ENCODE results near the gene PRICKLE1.

Gene PRICKLE1

DNA sequence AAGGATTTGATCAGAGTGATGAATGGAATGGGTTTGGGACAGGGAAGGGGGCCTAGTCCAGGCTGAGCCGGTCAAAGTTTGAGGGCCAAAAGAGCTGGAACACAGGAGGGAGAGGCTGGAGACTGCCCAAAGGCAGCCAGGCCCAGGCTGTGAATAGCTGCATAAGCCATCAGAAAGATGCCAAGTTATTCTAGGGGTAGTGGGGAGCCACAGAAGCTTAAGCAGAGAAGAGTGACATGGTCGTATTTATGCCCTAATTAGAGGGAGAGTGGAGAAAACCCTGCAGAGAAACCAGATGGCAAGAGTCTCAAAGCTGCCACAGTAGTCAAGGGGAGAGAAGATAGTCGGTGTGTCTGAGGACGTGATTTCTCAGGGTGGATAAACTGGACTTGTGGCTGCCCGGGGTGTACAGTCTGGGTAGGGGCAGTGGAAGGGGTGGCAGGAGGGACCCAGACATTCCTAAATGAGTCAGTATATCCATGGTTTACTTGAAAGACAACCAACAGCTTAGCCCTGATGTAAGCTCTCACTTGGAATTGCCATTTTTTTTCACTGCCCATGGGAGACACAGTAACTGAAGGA is 99.2 kb downstream of the PRICKLE1 start:
- no peak for DNase-seq (ENCODE audit: low spot score)

DNA sequence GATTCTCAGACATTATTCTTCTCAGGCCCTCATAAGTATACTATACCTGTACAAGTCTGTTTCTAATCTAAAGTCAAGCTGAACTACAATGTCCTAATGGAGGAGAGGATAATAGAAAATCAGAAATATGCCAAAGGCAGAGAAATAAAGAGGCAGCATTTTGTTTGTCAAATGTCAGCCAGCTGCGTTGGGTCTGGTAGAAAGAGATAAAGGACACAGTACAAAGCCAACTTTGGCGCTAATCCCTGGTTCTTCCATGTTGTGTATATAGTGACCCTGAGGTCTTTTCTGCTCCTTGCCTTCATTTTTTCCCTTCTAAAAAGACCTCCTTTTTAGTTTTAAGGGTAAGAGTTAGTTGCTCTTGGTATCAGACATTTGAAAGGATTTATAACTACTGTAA is 103.1 kb downstream of the PRICKLE1 start:
- DNase-seq (ENCODE audit: low spot score), result no peak

DNA sequence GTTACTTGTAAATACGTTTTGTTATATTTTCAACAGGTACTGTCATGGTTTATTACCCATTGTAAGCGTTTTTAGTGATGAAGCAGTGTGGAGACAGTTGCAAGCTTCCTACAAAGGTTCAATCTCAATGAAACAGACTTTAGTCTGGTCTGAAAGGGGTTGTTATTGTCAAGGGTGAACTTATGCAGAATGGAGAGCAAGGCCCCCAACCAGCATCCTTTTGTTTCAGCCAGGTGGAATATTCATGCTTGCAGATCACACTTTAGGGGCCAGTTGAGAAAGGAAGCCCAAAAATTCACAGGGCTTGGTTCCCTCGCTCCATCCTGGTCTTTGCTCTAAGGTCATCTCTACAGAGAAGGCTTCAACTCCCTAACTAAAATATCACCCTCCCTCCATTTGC is 103.7 kb downstream of the PRICKLE1 start:
- no peak for DNase-seq (ENCODE audit: low spot score)

DNA sequence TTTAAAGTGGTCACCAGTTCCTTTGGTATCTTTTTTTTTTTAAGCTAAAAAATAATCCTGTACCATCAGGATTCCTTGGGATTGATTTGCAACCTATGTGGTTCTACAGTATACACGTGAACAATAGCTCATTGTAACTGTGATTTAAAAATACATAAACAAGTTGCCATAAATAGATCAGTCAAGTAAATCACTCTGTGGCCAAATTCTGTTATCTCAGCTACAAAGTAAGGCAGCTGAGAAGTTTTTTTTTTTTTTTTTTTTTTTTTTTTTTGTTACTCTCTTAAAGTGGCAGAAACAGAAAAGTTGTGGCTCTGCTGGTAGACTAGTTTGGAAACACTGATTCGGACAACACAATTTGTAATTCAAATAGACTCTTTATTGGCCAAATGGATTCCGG is 104.5 kb downstream of the PRICKLE1 start:
- DNase-seq (ENCODE audit: low spot score), result no peak

DNA sequence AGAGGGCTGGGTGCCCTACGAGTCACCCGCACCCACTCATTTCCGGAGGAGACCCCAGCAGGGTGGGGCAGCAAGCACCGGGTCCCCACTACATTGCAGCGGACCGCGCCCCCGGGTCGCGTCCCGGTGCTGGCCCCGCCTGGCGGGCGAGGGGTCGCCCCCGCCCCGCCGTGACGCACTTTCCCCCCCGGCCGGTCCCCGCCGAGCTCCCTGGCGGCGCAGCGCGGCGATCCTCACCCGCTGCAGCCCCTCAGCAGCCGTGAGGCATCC is 106.1 kb downstream of the PRICKLE1 start:
- DNase-seq (ENCODE audit: low spot score), result no peak

DNA sequence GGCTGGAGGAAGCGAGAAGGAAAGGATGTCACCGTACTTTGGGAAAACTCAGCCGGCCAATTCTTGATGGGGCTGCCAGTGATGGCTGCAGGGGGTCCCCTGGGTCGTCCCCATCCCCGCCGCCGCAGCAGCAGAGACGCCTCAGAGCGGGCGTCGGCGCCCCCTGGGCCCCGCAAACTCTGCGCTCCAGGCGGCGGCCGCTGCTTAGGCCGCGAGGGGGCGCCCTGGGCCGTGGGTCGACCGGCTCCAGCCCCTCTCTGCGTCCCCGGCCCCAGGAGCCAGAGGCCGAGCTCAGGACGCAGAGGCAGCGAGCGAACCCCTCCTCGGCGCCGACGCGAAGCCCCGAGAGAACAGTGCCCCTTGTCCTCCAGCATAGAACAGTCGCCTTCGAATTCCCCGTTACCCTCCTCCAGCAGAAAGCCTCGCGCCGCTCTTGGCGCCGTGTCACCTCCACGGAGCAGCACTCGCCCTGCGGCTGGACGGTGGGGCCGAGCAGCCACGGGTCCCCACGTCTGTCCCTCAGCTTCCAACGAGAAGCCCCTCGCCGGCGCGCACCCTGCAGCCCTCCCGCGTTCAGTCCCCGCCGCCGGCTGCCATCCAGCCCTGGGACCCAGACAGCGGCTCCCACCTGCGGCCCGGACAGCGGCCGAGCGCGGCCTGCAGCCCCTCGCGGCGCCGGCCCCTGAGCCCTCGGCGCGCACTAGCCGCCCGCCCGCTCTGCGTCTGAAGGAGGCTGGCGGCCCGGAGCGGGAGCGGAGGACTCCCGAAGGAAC is 106.6 kb downstream of the PRICKLE1 start:
- peak; percentile 89 for DNase-seq (ENCODE audit: low spot score)

DNA sequence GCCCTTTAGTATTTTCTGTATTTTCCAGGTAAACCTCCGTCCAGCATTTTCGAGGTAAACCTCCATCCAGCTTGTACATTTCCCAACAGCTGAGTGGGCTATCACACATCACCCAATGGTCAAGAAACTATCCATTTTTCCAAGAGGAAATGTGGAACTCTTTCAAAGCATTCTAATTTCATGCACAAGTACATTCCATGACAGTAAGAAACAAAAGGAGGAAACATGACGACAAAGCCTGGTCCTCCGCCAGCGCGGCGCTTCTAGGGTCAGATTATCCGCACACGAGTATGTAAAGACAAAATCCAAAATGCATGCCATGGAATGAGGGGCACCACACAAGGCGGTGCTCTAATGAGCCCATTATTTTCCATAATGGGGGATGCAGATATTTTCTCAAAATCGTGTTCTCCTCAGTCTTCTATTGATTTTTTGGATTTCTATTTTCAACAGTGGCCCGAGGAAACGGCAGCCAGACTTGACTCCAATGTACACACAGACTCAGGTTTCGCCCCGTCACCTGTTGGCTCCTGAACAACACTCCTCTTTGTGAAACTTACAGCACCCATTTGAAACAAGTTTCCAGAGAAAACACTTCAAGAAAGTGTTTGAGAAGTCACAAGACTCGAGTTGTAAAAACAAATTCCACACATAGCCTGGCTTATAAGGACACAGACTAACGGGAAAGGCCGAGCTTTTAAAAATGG is 107.4 kb downstream of the PRICKLE1 start:
- peak; percentile 19 for DNase-seq (ENCODE audit: low spot score)

DNA sequence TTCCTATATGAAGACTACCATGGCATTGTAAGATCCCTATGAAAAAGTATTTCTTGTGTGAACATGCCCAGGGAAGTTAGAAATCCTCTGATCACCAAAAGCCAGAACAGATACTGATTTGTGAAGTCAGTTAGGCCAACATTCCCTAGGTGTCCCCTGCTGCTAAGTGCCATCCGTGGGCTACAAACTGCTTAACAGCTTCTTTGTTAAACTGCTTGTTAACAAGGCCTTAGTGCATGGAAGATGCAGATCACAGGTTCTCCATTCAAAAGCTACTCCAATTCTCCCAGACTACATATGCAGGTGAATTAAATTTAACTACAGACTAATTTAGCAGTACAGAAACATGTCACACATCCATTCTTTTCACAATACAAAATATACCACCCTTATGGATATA is 108.2 kb downstream of the PRICKLE1 start:
- no peak for DNase-seq (ENCODE audit: low spot score)

DNA sequence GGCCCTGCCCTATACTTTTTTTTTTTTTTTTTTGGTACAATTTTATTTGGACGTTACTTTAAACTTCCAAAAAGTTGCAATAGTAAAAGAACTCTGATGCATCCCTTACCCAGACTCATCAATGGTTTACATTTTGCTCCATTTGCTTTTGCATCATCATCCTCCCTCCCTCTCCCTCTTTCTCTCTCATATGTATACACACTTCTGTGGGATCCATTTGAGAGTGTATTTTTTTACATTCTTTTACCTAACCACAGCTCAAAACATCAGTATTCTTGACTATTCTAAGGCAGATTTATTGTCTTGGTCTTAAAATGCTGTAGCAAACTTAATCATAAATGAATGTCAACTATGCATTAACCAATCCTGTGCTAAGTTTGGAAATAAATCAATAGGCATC is 111.6 kb downstream of the PRICKLE1 start:
- DNase-seq (ENCODE audit: low spot score), result no peak

DNA sequence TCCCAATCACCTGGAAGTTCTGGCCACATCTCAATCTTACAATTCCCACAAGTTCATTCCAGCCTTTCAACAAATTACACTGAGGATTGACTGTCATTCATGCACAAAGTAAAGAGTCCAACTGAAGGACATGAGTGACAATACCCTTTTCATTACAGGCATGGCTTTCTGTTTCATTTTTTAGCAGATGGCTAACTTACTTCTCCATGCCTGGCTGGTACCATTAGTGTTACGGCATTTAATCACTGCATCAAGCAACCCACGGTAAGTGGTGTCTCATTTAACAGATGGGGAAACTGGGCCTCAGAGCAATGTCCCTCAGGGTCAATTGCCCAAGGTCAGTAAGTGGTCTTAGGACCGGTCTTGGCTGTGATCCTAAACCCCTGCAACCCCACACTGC is 114.4 kb downstream of the PRICKLE1 start:
- no peak for DNase-seq (ENCODE audit: low spot score)

DNA sequence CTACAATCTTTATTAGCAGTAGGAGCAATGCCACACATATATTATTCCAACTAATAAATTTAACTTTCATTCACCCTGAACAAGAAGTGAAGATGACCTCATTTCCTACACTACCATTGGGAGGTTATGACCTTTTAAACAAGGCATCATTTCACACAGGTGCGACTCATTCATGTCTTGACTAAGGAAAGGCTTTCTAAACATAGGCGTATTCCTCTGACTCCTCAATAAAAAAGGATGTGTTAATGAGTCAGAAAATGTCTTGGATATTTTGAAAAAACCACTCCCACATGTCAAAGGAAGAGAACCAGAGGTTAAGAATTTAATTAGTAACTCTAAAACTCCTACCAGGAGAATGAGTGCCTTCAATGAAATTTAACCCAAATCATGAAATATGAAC is 115.2 kb downstream of the PRICKLE1 start:
- no peak for DNase-seq (ENCODE audit: low spot score)

DNA sequence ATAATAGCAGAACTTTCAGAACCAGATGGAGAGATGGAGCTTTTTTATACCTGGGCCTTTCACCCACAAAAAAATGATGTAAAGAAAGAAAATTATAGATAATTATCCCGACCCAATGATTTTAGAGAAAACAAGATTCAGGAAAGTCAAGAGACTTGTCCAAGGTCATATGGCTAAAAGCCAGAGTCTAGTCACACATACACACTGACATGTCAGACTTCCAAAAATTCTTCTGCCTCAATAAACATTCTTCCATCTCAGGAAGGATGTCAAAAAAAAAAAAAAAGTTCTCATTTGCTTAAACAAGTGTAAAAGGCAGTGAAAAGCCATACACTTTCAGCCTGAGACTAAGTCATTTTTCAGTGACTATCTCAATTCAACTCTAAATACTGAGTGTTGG is 116.0 kb downstream of the PRICKLE1 start:
- DNase-seq (ENCODE audit: low spot score), result no peak

DNA sequence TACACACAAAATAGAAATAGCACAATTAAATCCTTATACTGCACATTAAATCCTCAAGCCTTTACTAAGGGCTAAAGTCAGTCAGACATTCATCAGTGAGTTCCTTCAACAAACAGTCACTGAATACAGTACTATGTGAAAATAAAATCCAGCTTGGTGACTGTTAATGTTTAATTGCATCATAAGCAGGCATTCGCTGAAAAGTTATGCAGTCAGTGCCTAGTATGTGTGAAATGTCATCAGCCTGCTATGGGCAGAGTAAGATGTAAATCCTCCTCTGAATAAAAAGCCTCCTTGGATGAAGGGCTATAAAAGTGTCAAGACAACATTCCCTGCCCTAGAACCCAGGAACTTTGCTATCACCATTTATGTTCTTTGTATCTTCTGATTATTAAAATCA is 116.4 kb downstream of the PRICKLE1 start:
- no peak for DNase-seq (ENCODE audit: low spot score)

DNA sequence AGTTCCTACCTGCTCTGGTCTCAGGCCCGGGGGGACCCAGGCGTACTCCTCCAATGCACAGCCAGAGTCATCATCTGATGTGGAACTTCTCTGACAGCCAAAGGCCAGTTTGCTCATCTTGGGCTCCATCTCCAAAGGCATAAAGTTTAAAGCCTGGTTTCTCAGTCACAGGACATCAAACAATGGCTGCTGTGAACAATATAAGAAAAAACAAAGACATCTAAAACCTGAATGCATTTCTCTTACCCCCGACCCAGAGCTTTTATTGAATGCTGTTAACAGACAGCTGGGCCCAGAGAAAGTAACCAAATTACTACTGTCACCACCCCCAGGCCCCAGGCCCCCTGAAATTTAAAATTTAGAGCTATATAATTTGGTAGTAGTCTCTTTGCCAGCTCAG is 117.2 kb downstream of the PRICKLE1 start:
- DNase-seq (ENCODE audit: low spot score), result no peak

DNA sequence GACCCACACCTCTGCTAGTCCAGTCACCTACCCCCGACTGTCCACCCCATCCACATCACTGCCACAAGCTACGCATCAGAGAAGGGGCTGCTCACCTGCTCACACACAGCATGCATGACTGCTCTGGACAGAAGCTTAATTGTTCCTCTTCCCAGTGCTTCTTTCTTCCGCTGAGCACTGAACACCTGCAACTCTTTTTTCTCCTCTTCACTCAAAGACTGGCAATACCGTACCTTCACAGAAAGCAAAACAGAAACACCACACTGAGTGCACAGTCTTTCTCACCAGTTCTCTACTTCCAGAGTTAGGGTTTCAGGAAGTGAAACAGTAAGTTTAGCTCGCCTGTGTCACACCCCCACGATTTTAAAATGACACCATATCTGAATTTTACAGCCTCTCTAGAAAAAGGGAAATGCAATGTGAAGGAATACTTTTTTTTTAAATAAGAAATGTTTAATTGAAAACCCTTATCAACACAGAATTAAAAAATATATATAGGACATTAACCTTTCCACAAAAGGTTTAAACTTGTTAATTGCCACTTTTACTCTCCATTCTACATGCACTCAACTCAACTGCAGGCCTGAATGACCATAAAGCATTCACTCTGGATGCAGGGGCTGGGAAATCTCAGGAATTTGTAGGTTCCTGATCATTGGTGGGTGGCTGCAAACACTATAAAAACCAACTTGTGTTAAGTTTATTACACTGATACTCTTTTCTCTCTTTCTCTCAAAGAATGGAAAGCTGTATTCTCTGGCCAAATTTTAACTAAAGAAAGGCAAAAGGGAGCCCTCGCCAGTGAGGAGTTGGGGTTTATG is 120.0 kb downstream of the PRICKLE1 start:
- no peak for DNase-seq (ENCODE audit: low spot score)

DNA sequence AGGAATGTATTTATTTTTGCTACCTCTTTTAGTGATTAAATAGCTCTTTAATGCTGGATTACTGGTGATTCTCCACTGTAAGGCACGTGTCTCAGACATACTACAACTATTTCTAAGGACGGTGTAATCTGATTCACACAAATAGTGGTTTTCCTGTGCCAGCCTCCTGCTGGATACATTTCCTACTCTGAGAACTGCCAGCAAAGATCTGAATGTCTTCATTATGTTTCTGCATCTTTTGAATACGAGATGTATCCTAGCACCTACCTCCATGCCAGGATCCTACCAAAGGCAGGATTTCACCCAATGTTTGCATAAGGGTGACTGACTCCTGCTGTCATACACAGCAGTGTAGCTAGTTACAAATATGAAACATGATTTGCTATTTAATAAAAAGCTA is 120.6 kb downstream of the PRICKLE1 start:
- no peak for DNase-seq (ENCODE audit: low spot score)

DNA sequence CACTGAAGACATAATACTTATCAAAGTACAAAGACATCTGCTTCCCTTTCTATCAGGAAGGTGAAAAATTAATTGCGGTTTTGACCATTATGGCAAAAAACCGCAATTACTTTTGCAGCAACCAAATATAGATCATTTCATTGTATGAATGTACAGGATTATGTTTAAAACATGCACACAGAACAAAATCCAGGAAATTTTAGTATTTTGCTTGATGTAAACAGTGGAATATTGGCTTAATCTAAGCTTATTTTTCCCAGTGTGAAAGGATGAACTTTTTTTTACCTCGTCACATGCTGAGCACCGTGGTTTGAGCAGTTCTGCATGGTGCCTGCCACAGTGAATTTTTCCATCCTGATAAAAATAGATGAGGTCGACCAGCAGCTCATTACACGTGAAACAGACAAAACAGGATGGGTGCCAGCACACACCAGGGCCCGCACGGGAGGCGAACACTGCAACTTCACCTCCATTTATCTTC is 121.2 kb downstream of the PRICKLE1 start:
- DNase-seq (ENCODE audit: low spot score), result no peak

DNA sequence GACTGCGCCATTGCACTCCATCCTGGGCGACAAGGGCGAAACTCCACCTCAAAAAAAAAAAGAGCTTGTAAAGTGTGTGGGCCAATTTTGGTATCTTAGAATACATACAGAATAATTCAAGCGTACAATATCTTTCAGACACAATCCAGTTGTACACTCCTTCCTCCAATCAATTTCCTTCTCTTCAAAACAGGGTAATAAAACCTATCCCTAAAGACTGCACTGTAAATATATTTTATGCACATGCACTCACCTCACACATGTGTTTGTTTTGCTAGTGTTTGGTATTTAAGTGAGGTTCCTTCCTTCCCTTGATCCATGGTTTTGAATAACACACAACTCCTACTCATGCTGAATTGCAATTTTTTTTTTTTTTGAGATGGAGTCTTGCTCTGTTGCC is 125.9 kb downstream of the PRICKLE1 start:
- DNase-seq (ENCODE audit: low spot score), result no peak

DNA sequence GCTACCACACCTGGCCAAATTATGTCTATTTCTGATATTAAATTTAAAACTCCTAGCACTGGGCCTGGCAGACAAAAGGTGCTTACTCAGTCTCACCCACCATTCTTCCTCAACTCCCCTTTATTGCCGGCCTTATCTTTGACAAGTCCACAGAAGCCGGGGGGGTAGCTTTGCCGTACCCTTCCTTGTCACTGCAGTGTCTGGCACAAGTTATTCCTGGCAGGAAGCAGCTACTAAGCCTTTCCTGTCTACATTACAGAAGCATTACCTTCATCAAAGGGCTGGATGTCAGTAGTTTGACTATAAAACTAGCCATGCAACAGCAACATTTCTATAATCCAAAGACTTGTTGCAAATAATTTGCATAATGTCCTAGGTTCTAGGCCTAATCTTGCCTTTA is 127.1 kb downstream of the PRICKLE1 start:
- no peak for DNase-seq (ENCODE audit: low spot score)

DNA sequence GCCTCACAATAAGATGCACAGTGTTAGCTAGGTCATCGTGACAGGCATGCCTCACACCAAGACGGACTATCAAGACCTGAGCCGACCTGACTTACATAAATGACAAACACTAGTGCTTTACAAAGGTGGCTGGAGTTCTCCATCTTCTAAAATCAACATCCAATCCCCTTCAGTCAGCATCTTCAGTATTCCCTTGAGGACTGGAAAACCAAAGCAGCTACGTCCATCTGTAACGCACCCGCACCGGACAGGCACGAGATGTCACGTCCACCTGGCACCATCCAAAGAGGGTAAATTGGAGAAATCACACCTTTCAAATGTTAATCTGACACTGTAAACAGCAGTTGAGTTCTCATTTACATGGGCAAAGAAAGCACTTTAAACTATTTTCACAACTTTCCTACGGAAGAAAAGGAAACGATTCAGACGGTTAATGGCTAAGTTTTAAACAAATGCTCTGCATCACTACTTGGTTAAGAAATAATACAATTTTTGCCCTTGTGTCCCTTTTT is 130.2 kb downstream of the PRICKLE1 start:
- DNase-seq (ENCODE audit: low spot score), result no peak

DNA sequence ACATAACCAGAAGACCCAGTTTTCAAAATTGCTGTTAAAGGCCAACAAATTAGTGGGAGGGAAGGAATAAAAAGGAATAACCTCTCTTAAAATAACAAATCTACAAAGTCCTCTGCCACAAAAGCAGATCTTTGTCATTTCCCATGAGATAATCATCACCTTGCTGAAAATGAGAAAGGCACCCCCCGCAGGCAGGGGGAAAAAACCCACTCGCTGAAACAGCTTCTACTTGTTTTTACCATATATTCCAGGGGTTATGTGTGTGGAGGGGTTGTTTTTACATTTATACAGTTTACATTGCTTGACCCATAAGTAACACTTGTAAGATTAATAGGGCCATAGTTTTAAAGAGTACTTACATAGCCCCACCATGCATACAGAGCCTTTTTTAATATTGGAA is 131.0 kb downstream of the PRICKLE1 start:
- no peak for DNase-seq (ENCODE audit: low spot score)

DNA sequence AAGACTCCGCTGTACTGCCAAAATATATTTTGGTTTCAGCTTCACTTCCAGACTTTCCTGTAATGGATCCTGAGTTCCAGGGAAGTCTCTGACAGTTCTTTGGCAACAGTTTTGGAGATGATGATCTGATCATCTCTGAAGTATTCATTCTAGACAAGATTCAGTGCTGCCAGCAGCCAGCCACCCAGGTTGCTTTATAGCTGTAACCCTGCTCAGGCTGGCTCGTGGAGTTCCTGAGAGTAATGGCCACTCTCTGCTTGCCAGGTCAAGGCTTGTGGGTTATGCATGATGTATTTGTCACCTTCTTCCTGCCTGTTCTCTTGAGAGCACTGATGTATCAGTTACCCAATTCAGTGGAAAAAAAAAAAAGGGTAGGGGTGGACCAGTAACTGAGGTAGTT is 139.3 kb downstream of the PRICKLE1 start:
- DNase-seq (ENCODE audit: low spot score), result no peak

DNA sequence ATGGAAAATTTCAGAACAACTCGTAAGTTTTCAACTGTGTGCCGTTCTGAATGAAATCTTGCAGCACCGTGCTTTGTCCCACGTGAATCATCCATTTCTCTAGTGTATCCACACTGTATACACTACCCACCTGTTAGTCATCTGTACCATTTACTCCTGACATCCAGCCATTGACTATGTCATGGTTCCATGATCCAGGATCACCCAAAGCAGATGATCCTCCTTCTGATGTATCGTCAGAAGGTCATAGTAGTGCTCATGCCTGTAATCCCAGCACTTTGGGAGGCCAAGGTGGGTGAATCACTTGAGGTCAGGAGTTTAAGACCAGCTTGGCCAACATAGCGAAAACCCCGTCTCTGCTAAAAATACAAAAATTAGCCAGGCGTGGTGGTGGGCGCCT is 140.7 kb downstream of the PRICKLE1 start:
- no peak for DNase-seq (ENCODE audit: low spot score)

All from HuH-7.5 (cell line).